Endodermal cell (in vitro differentiated cells): ENCODE measurements around the gene IL11RA. TPM values are rescaled to one million over a fixed set of nuclear protein-coding genes. Genes with fewer than 3 reads are reported as not detected.

Experiments used
- DNase-seq: peaks from one replicate; pipeline ENCODE4 v3.0.0-alpha.2; 2017
- H3K27ac ChIP-seq: 2 replicates; pipeline ENCODE4 v1.5.1; 2013; ENCODE audit warnings: mild to moderate bottlenecking, low read depth, low read length, moderate library complexity
- H3K27me3 ChIP-seq: 2 replicates; pipeline ENCODE4 v1.6.1; 2013; ENCODE audit warnings: mild to moderate bottlenecking, low read length, moderate library complexity; ENCODE audit not compliant: insufficient read depth, control insufficient read depth, poor library complexity, severe bottlenecking
- H3K36me3 ChIP-seq: 2 replicates; pipeline ENCODE4 v1.7.0; 2013; ENCODE audit warnings: mild to moderate bottlenecking, low read length, moderate library complexity; ENCODE audit not compliant: control insufficient read depth, insufficient read depth
- H3K4me1 ChIP-seq: one replicate; pipeline ENCODE4 v1.7.0; 2013; ENCODE audit warnings: low read length; ENCODE audit not compliant: control insufficient read depth, insufficient read depth
- H3K4me3 ChIP-seq: 2 replicates; pipeline ENCODE4 v1.5.1; 2013; ENCODE audit warnings: mild to moderate bottlenecking, low read length, moderate library complexity
- H3K9ac ChIP-seq: 2 replicates; pipeline ENCODE4 v1.6.1; 2013; ENCODE audit warnings: mild to moderate bottlenecking, low read length, moderate library complexity; ENCODE audit not compliant: poor library complexity, severe bottlenecking; ENCODE audit errors: extremely low read depth
- H3K9me3 ChIP-seq: 2 replicates; pipeline ENCODE4 v1.6.1; 2013; ENCODE audit warnings: mild to moderate bottlenecking, low read length, moderate library complexity; ENCODE audit not compliant: control insufficient read depth
- H3K27ac Mint-ChIP-seq: 2 replicates; pipeline ENCODE4 v1.8.0; 2020; ENCODE audit warnings: mixed read lengths
- H3K27me3 Mint-ChIP-seq: 2 replicates; pipeline ENCODE4 v1.8.0; 2021; ENCODE audit warnings: mild to moderate bottlenecking, mixed read lengths; ENCODE audit not compliant: insufficient read depth
- H3K36me3 Mint-ChIP-seq: 2 replicates; pipeline ENCODE4 v1.8.0; 2020; ENCODE audit warnings: low read depth, mixed read lengths
- H3K4me1 Mint-ChIP-seq: 2 replicates; pipeline ENCODE4 v1.8.0; 2020; ENCODE audit warnings: mixed read lengths
- H3K4me3 Mint-ChIP-seq: 2 replicates; pipeline ENCODE4 v1.8.0; 2020; ENCODE audit warnings: mild to moderate bottlenecking, moderate library complexity, mixed read lengths
- H3K9me3 Mint-ChIP-seq: 2 replicates; pipeline ENCODE4 v1.8.0; 2020; ENCODE audit warnings: mild to moderate bottlenecking, mixed read lengths
- WGBS, 2 experiments: methylation state at CpG; one replicate each; pipeline versions ENCODE4 v1.1.5 to v1.1.7; 2013; ENCODE audit warnings: missing lambda C conversion rate in 2 of 2, mixed read lengths in 1 of 2; ENCODE audit not compliant: insufficient coverage in 1 of 2, insufficient read length in 1 of 2; 5-methylcytosine and 5-hydroxymethylcytosine counted together
- total RNA-seq, 2 donors: library from RNA; stranded (reverse); fragmentation: NEBNext Ultra II Directional in 1 of 2; extraction: Animal tissue kit (Norgen Biotek cat#: 25700) in 1 of 2; gene quantifications; 2 replicates in 1 of 2; 3 replicates in 1 of 2; pipeline ENCODE4 v1.2.1, GENCODE V29; 2021
- TF ChIP-seq, protein P1 (sequence below): fragments of 200-600 bp; sonication (generic); conservative IDR thresholded peaks from 2 replicates; pipeline ENCODE4 v1.5.0; 2021; ENCODE audit warnings: antibody characterized with exemption, mild to moderate bottlenecking

IL11RA gene
- total RNA-seq, 2 donors from 2014 or later = 6.9 to 12.7 TPM

DNA sequence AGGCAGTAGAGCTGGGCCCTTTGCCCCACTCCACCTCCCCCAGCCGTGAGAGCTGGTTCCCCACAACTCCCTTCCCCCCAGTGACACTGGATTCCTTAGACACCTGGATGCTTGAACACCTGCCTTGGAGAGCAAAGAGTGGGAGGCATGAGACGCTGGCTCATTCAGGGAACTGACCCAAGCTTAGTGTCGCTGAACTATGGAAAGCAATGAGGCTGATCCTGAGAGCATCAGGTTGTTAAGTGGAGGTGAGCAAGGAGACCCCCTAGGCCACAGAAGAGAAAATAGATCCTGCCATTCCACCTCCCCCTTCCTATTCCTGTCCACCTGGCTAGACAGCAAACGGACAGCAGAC, 37.1 kb downstream of the IL11RA start:
- Mint-ChIP-seq H3K9me3 (no peaks in the 10 kb centered on the region), H3K27ac (no peak overlapping the region), H3K4me3 (no peak overlapping the region)

DNA sequence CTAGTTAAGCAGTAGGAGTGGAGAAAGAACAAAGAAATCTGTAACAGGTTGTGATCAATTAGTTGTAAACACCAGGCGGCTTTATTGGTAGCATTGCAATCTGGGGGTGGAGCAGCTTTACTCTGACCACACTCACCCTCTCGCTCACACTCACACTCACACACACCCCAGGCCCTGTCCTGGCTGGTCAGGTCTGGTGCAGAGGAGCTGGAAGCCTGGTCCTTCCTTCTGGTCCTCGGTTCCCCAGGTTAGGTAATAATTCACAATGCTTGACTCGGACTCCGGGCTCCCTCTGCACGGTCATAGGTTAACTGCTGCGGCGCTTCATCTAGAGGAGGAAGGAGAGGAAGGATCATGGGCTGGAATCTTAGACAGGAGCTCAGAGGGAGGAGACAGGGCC, 37.5 kb downstream of the IL11RA start:
- 92% methylated on average over 8 of the region's 8 CpGs; no CpG with 5 or more reads in 1 of the 2 experiments for WGBS, 2 experiments
- TF ChIP-seq, protein P1, sequence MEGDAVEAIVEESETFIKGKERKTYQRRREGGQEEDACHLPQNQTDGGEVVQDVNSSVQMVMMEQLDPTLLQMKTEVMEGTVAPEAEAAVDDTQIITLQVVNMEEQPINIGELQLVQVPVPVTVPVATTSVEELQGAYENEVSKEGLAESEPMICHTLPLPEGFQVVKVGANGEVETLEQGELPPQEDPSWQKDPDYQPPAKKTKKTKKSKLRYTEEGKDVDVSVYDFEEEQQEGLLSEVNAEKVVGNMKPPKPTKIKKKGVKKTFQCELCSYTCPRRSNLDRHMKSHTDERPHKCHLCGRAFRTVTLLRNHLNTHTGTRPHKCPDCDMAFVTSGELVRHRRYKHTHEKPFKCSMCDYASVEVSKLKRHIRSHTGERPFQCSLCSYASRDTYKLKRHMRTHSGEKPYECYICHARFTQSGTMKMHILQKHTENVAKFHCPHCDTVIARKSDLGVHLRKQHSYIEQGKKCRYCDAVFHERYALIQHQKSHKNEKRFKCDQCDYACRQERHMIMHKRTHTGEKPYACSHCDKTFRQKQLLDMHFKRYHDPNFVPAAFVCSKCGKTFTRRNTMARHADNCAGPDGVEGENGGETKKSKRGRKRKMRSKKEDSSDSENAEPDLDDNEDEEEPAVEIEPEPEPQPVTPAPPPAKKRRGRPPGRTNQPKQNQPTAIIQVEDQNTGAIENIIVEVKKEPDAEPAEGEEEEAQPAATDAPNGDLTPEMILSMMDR = no peak
- no peak for DNase-seq
- no peaks in the 10 kb centered on the region for H3K4me1 Mint-ChIP-seq
- H3K9ac ChIP-seq = no peak overlapping the region
- H3K36me3 Mint-ChIP-seq = no peaks in the 10 kb centered on the region
- no peaks in the 10 kb centered on the region for H3K27me3 ChIP-seq
- no peak overlapping the region for H3K27ac ChIP-seq
- no peaks in the 10 kb centered on the region for H3K9me3 Mint-ChIP-seq
- H3K4me3 ChIP-seq = no peak overlapping the region
- no peaks in the 10 kb centered on the region for H3K36me3 ChIP-seq
- peaks cover 5% of the 10 kb centered on the region for H3K9me3 ChIP-seq
- H3K27me3 Mint-ChIP-seq = peaks cover 4% of the 10 kb centered on the region
- no peaks in the 10 kb centered on the region for H3K4me1 ChIP-seq
- no peak overlapping the region for H3K27ac Mint-ChIP-seq
- H3K4me3 Mint-ChIP-seq = no peak overlapping the region

More for the DNA sequence above, 37.1 kb downstream of the IL11RA start:
- no peaks in the 10 kb centered on the region for H3K4me1 ChIP-seq
- Mint-ChIP-seq H3K36me3 (no peaks in the 10 kb centered on the region), H3K4me1 (no peaks in the 10 kb centered on the region), H3K27me3 (peaks cover 4% of the 10 kb centered on the region)
- H3K27ac ChIP-seq = no peak overlapping the region
- peaks cover 5% of the 10 kb centered on the region for H3K9me3 ChIP-seq
- DNase-seq = no peak
- no peak overlapping the region for H3K4me3 ChIP-seq
- TF ChIP-seq, protein P1 = no peak
- no peak overlapping the region for H3K9ac ChIP-seq
- WGBS, 2 experiments = 95 to 100% methylated on average over 2 to 4 of the region's 4 CpGs
- H3K27me3 ChIP-seq = no peaks in the 10 kb centered on the region
- H3K36me3 ChIP-seq = no peaks in the 10 kb centered on the region

GRCh38 chr9:34690983-34691935, 39.3 kb downstream of the IL11RA start, which contains the start of gene CCL19:
TSS of gene CCL19 (minus strand) at chr9:34691276. CDS start at chr9:34691139, 137 bp downstream.
- Histone ChIP-seq H3K27ac (no peak within 1 kb of the TSS), H3K27me3 (no peaks in the 10 kb centered on the region), H3K4me1 (no peaks in the 10 kb centered on the region), H3K9ac (no peak within 1 kb of the TSS), H3K36me3 (no peaks in the 10 kb centered on the region), H3K9me3 (peaks cover 5% of the 10 kb centered on the region), H3K4me3 (no peak within 1 kb of the TSS)
- H3K4me3 Mint-ChIP-seq = no peak within 1 kb of the TSS
- DNase-seq = no peak
- H3K4me1 Mint-ChIP-seq = peaks cover 4% of the 10 kb centered on the region
- peaks cover 4% of the 10 kb centered on the region for H3K27me3 Mint-ChIP-seq
- WGBS, 2 experiments = 90 to 94% methylated on average over 4 to 6 of the region's 6 CpGs
- TF ChIP-seq, protein P1 = no peak
- no peaks in the 10 kb centered on the region for H3K36me3 Mint-ChIP-seq
- no peak within 1 kb of the TSS for H3K27ac Mint-ChIP-seq
- no peaks in the 10 kb centered on the region for H3K9me3 Mint-ChIP-seq
